GM23338 (cell line): ENCODE data around the gene FNDC1. TPM values are rescaled to one million over a fixed set of nuclear protein-coding genes. Genes with fewer than 3 reads are reported as not detected.

Source experiments
- ATAC-seq: fragments of 200-7000 bp; cut with Tn5 transposase; 3 replicates; pipeline ENCODE4 v1.9.1; 2020
- DNase-seq: peaks from one replicate; pipeline ENCODE4 v3.0.0-alpha.2; 2015; ENCODE audit warnings: low spot score
- H2AFZ ChIP-seq: fragments of 200-600 bp; sonication (generic); 2 replicates; pipeline ENCODE4 v1.8.0; 2016; ENCODE audit warnings: antibody characterized with exemption, mild to moderate bottlenecking, moderate library complexity
- H3F3A ChIP-seq: fragments of 200-600 bp; sonication (generic); replicated peaks from 2 replicates; pipeline ENCODE4 v1.8.0; 2017; ENCODE audit warnings: antibody characterized with exemption, mixed run types, low read depth
- H3K27ac ChIP-seq: fragments of 200-600 bp; sonication (generic); 2 replicates; pipeline ENCODE4 v1.6.1; 2016; ENCODE audit warnings: low read depth
- H3K27me3 ChIP-seq: fragments of 200-600 bp; sonication (generic); 2 replicates; pipeline ENCODE4 v1.8.0; 2016; ENCODE audit warnings: mild to moderate bottlenecking, mixed run types, moderate library complexity; ENCODE audit not compliant: insufficient read depth
- H3K36me3 ChIP-seq: fragments of 200-600 bp; sonication (generic); 2 replicates; pipeline ENCODE4 v1.8.0; 2016; ENCODE audit warnings: mild to moderate bottlenecking; ENCODE audit not compliant: insufficient read depth
- H3K4me1 ChIP-seq: fragments of 200-600 bp; sonication (generic); 2 replicates; pipeline ENCODE4 v1.8.0; 2016; ENCODE audit warnings: mild to moderate bottlenecking, moderate library complexity; ENCODE audit not compliant: insufficient read depth
- H3K4me2 ChIP-seq: fragments of 200-600 bp; sonication (generic); 2 replicates; pipeline ENCODE4 v1.7.1; 2017; ENCODE audit warnings: mixed run types
- H3K4me3 ChIP-seq: fragments of 200-600 bp; sonication (generic); 2 replicates; pipeline ENCODE4 v1.6.1; 2016; ENCODE audit warnings: mixed run types
- H3K79me2 ChIP-seq: fragments of 200-600 bp; sonication (generic); replicated peaks from 2 replicates; pipeline ENCODE4 v1.8.0; 2017; ENCODE audit warnings: mild to moderate bottlenecking; ENCODE audit not compliant: insufficient read depth
- H3K9me2 ChIP-seq: fragments of 200-600 bp; sonication (generic); 2 replicates; pipeline ENCODE4 v1.8.0; 2017; ENCODE audit not compliant: insufficient read depth
- H4K20me1 ChIP-seq: fragments of 200-600 bp; sonication (generic); replicated peaks from 2 replicates; pipeline ENCODE4 v1.8.0; 2017; ENCODE audit warnings: mild to moderate bottlenecking; ENCODE audit not compliant: insufficient read depth
- H3K27ac Mint-ChIP-seq: 2 replicates; pipeline ENCODE4 v1.8.0; 2020; ENCODE audit warnings: inconsistent platforms, mild to moderate bottlenecking, moderate library complexity, mixed read lengths
- H3K27me3 Mint-ChIP-seq: 3 replicates; pipeline ENCODE4 v1.8.0; 2022; ENCODE audit warnings: low read depth, mild to moderate bottlenecking, moderate library complexity, mixed read lengths, inconsistent platforms; ENCODE audit not compliant: insufficient read depth, poor library complexity
- H3K36me3 Mint-ChIP-seq: 3 replicates; pipeline ENCODE4 v1.8.0; 2021; ENCODE audit warnings: low read depth, mild to moderate bottlenecking, inconsistent platforms, moderate library complexity, mixed read lengths
- H3K4me1 Mint-ChIP-seq: 3 replicates; pipeline ENCODE4 v1.8.0; 2020; ENCODE audit warnings: mild to moderate bottlenecking, inconsistent platforms, mixed read lengths
- H3K4me3 Mint-ChIP-seq: 3 replicates; pipeline ENCODE4 v1.8.0; 2021; ENCODE audit warnings: moderate library complexity, mild to moderate bottlenecking, inconsistent platforms, mixed read lengths
- H3K9me3 Mint-ChIP-seq: 3 replicates; pipeline ENCODE4 v1.8.0; 2020; ENCODE audit warnings: moderate library complexity, mild to moderate bottlenecking, inconsistent platforms, mixed read lengths
- CREB1 ChIP-seq: fragments of 250-450 bp; sonication (Bioruptor Pico); IDR thresholded peaks from 2 replicates; pipeline ENCODE4 v1.5.0; 2020; ENCODE audit warnings: low read depth, mild to moderate bottlenecking, moderate library complexity
- EZH2 ChIP-seq: fragments of 200-600 bp; sonication (generic); IDR thresholded peaks from one replicate; pipeline ENCODE4 v1.8.0; 2017; ENCODE audit warnings: antibody characterized with exemption, mild to moderate bottlenecking, low read depth; ENCODE audit not compliant: unreplicated experiment
- EZH2phosphoT487 ChIP-seq: fragments of 200-600 bp; sonication (generic); IDR thresholded peaks from one replicate; pipeline ENCODE4 v1.8.1; 2018; ENCODE audit warnings: antibody characterized with exemption; ENCODE audit not compliant: unreplicated experiment
- POLR2AphosphoS5 ChIP-seq: IDR thresholded peaks from 2 replicates; pipeline ENCODE4 v1.6.1; 2016; ENCODE audit warnings: antibody characterized with exemption, low read depth
- ZNF331 ChIP-seq: fragments of 250-450 bp; sonication (Bioruptor Pico); IDR thresholded peaks from 2 replicates; pipeline ENCODE4 v1.5.0; 2020; ENCODE audit warnings: low read depth, mild to moderate bottlenecking, moderate library complexity
- polyA plus RNA-seq: library from polyadenylated mRNA; unstranded; fragments of >200 nt; fragmentation: Nextera tagmentation; extraction: Ambion mirVana; gene quantifications from 2 replicates; pipeline ENCODE4 v1.2.1, GENCODE V29; 2016
- total RNA-seq: library from RNA; depleted of rRNA; stranded (reverse); fragments of >200 nt; shearing (Covaris generic); gene quantifications from 2 replicates; pipeline ENCODE4 v1.2.3, GENCODE V29; 2014
- TF ChIP-seq, protein P1 (sequence below): IDR thresholded peaks from 2 replicates; pipeline ENCODE4 v1.6.1; 2016; ENCODE audit warnings: antibody characterized with exemption
- TF ChIP-seq, protein P2 (sequence below): IDR thresholded peaks from one replicate; pipeline ENCODE4 v1.6.1; 2018; ENCODE audit warnings: antibody characterized with exemption; ENCODE audit not compliant: unreplicated experiment
- TF ChIP-seq, protein P3 (sequence below), 2 experiments: fragments of 200-600 bp in 1 of 2; sonication (generic) in 1 of 2; conservative IDR thresholded peaks; 2 replicates each; pipeline versions ENCODE4 v1.5.1 to v1.6.1; 2016 to 2017; ENCODE audit warnings: antibody characterized with exemption in 2 of 2, low read depth in 2 of 2, mild to moderate bottlenecking in 2 of 2, moderate library complexity in 1 of 2
- TF ChIP-seq, protein P4 (sequence below): fragments of 250-450 bp; sonication (Bioruptor Pico); IDR thresholded peaks from 2 replicates; pipeline ENCODE4 v1.5.0; 2020; ENCODE audit warnings: mild to moderate bottlenecking, moderate library complexity

Gene FNDC1
- total and polyA plus RNA-seq, 2 experiments from 2014 or later: 0.38 to 0.57 TPM

DNA sequence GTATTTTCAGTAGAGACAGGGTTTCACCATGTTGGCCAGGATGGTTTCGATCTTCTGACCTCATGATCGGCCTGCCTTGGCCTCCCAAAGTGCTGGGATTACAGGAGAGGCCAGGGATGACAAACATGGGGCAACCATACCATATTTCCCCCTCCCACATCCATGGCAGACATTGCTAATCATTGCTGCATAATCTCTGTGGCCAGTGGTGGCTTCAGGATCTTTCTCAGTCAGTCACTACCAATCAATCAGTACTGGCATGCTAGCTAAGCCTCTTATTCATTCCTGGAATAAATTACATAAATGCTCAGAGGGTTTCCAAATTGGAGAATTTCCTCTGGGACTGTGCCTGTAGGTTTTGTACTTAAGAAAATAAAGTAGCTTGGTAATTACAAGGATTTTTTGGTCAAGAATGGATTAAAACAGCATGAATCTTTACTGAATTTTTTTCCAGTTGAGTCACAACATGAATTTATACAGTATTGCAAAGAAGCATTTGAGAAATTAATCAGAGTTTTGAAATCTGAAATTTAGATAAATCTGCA, 138.1 kb downstream of the FNDC1 start (continued):
- TF ChIP-seq, protein P1, sequence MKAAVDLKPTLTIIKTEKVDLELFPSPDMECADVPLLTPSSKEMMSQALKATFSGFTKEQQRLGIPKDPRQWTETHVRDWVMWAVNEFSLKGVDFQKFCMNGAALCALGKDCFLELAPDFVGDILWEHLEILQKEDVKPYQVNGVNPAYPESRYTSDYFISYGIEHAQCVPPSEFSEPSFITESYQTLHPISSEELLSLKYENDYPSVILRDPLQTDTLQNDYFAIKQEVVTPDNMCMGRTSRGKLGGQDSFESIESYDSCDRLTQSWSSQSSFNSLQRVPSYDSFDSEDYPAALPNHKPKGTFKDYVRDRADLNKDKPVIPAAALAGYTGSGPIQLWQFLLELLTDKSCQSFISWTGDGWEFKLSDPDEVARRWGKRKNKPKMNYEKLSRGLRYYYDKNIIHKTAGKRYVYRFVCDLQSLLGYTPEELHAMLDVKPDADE: no peak
- TF ChIP-seq, protein P2, sequence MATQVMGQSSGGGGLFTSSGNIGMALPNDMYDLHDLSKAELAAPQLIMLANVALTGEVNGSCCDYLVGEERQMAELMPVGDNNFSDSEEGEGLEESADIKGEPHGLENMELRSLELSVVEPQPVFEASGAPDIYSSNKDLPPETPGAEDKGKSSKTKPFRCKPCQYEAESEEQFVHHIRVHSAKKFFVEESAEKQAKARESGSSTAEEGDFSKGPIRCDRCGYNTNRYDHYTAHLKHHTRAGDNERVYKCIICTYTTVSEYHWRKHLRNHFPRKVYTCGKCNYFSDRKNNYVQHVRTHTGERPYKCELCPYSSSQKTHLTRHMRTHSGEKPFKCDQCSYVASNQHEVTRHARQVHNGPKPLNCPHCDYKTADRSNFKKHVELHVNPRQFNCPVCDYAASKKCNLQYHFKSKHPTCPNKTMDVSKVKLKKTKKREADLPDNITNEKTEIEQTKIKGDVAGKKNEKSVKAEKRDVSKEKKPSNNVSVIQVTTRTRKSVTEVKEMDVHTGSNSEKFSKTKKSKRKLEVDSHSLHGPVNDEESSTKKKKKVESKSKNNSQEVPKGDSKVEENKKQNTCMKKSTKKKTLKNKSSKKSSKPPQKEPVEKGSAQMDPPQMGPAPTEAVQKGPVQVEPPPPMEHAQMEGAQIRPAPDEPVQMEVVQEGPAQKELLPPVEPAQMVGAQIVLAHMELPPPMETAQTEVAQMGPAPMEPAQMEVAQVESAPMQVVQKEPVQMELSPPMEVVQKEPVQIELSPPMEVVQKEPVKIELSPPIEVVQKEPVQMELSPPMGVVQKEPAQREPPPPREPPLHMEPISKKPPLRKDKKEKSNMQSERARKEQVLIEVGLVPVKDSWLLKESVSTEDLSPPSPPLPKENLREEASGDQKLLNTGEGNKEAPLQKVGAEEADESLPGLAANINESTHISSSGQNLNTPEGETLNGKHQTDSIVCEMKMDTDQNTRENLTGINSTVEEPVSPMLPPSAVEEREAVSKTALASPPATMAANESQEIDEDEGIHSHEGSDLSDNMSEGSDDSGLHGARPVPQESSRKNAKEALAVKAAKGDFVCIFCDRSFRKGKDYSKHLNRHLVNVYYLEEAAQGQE: no peak
- no peak for TF ChIP-seq CREB1 (CRISPR knock-in tag)
- no peak for TF ChIP-seq EZH2
- no peak for TF ChIP-seq ZNF331 (CRISPR knock-in tag)

DNA sequence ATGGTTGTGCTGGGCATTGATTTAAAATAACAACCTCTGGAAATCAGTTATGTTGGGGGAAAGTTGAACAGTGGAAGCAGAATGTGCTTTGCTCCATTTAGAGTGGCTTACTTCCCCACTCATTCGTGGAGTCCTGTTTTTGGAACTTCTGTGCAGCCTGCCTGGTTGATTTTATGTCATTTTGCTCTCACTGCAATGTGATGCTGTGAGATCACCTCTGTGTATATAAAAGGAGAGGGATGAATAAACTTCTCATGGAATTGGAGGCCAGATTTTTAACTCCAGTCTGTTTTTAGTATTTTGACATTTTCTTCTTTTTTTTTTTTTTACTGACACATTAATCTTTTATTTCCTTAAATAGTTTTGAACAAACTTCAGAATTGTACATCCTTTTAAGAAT, 139.0 kb downstream of the FNDC1 start:
- Mint-ChIP-seq H3K9me3 (no peaks in the 10 kb centered on the region), H3K4me3 (no peak overlapping the region), H3K27ac (no peak overlapping the region), H3K36me3 (no peaks in the 10 kb centered on the region), H3K27me3 (peaks cover 1% of the 10 kb centered on the region), H3K4me1 (peaks cover 7% of the 10 kb centered on the region; the same call in 2 of the 3 replicates)
- no peak overlapping the region for H3K4me3 ChIP-seq
- no peaks in the 10 kb centered on the region for H4K20me1 ChIP-seq
- no peak overlapping the region for H2AFZ ChIP-seq
- no peaks in the 10 kb centered on the region for H3K27me3 ChIP-seq
- H3F3A ChIP-seq: no peaks in the 10 kb centered on the region
- H3K9me2 ChIP-seq: no peaks in the 10 kb centered on the region
- H3K4me1 ChIP-seq: no peaks in the 10 kb centered on the region
- no peak for DNase-seq
- H3K79me2 ChIP-seq: no peaks in the 10 kb centered on the region
- H3K36me3 ChIP-seq: no peaks in the 10 kb centered on the region
- ATAC-seq: no peak
- H3K4me2 ChIP-seq: no peak overlapping the region
- H3K27ac ChIP-seq: no peak overlapping the region
- no peak for TF ChIP-seq CREB1 (CRISPR knock-in tag)
- TF ChIP-seq, protein P3, sequence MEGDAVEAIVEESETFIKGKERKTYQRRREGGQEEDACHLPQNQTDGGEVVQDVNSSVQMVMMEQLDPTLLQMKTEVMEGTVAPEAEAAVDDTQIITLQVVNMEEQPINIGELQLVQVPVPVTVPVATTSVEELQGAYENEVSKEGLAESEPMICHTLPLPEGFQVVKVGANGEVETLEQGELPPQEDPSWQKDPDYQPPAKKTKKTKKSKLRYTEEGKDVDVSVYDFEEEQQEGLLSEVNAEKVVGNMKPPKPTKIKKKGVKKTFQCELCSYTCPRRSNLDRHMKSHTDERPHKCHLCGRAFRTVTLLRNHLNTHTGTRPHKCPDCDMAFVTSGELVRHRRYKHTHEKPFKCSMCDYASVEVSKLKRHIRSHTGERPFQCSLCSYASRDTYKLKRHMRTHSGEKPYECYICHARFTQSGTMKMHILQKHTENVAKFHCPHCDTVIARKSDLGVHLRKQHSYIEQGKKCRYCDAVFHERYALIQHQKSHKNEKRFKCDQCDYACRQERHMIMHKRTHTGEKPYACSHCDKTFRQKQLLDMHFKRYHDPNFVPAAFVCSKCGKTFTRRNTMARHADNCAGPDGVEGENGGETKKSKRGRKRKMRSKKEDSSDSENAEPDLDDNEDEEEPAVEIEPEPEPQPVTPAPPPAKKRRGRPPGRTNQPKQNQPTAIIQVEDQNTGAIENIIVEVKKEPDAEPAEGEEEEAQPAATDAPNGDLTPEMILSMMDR (conservative IDR thresholded peaks at IDR 0.05; ENCODE audit: low read depth in 2 of 2): no peak
- no peak for TF ChIP-seq EZH2phosphoT487
- TF ChIP-seq, protein P1: no peak
- TF ChIP-seq, protein P4, sequence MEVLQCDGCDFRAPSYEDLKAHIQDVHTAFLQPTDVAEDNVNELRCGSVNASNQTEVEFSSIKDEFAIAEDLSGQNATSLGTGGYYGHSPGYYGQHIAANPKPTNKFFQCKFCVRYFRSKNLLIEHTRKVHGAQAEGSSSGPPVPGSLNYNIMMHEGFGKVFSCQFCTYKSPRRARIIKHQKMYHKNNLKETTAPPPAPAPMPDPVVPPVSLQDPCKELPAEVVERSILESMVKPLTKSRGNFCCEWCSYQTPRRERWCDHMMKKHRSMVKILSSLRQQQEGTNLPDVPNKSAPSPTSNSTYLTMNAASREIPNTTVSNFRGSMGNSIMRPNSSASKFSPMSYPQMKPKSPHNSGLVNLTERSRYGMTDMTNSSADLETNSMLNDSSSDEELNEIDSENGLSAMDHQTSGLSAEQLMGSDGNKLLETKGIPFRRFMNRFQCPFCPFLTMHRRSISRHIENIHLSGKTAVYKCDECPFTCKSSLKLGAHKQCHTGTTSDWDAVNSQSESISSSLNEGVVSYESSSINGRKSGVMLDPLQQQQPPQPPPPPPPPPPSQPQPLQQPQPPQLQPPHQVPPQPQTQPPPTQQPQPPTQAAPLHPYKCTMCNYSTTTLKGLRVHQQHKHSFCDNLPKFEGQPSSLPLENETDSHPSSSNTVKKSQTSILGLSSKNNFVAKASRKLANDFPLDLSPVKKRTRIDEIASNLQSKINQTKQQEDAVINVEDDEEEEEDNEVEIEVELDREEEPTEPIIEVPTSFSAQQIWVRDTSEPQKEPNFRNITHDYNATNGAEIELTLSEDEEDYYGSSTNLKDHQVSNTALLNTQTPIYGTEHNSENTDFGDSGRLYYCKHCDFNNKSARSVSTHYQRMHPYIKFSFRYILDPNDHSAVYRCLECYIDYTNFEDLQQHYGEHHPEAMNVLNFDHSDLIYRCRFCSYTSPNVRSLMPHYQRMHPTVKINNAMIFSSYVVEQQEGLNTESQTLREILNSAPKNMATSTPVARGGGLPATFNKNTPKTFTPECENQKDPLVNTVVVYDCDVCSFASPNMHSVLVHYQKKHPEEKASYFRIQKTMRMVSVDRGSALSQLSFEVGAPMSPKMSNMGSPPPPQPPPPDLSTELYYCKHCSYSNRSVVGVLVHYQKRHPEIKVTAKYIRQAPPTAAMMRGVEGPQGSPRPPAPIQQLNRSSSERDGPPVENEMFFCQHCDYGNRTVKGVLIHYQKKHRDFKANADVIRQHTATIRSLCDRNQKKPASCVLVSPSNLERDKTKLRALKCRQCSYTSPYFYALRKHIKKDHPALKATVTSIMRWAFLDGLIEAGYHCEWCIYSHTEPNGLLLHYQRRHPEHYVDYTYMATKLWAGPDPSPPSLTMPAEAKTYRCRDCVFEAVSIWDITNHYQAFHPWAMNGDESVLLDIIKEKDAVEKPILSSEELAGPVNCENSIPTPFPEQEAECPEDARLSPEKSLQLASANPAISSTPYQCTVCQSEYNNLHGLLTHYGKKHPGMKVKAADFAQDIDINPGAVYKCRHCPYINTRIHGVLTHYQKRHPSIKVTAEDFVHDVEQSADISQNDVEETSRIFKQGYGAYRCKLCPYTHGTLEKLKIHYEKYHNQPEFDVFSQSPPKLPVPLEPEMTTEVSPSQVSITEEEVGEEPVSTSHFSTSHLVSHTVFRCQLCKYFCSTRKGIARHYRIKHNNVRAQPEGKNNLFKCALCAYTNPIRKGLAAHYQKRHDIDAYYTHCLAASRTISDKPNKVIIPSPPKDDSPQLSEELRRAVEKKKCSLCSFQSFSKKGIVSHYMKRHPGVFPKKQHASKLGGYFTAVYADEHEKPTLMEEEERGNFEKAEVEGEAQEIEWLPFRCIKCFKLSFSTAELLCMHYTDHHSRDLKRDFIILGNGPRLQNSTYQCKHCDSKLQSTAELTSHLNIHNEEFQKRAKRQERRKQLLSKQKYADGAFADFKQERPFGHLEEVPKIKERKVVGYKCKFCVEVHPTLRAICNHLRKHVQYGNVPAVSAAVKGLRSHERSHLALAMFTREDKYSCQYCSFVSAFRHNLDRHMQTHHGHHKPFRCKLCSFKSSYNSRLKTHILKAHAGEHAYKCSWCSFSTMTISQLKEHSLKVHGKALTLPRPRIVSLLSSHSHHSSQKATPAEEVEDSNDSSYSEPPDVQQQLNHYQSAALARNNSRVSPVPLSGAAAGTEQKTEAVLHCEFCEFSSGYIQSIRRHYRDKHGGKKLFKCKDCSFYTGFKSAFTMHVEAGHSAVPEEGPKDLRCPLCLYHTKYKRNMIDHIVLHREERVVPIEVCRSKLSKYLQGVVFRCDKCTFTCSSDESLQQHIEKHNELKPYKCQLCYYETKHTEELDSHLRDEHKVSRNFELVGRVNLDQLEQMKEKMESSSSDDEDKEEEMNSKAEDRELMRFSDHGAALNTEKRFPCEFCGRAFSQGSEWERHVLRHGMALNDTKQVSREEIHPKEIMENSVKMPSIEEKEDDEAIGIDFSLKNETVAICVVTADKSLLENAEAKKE (CRISPR knock-in tag): no peak
- no peak for TF ChIP-seq POLR2AphosphoS5
- no peak for TF ChIP-seq EZH2
